Spleen (tissue), 11 donors: ENCODE results near the gene AFAP1L2. TPM values are rescaled to one million over a fixed set of nuclear protein-coding genes. Genes with fewer than 3 reads are reported as not detected.

Experiments
- DNase-seq: peaks from one replicate; pipeline ENCODE4 v3.0.0-alpha.2; 2020
- H3K27ac ChIP-seq, 8 donors: fragments of 200-600 bp; sonication (generic) in 7 of 8; 1 replicate in 4 of 8; 2 replicates in 4 of 8; pipeline versions ENCODE4 v1.5.0 to v1.8.0; 2016 to 2021; ENCODE audit warnings: inconsistent platforms in 4 of 8, mild to moderate bottlenecking in 4 of 8, moderate library complexity in 1 of 8
- H3K27me3 ChIP-seq, 7 donors: fragments of 200-600 bp; sonication (generic) in 6 of 7; replicated peaks in 1 of 7; 1 replicate in 4 of 7; 2 replicates in 3 of 7; pipeline versions ENCODE4 v1.5.0 to v1.8.0; 2016 to 2021; ENCODE audit warnings: inconsistent platforms in 3 of 7, mild to moderate bottlenecking in 1 of 7
- H3K36me3 ChIP-seq, 6 donors: fragments of 200-600 bp; sonication (generic) in 5 of 6; 1 replicate in 4 of 6; 2 replicates in 2 of 6; pipeline versions ENCODE4 v1.5.0 to v1.8.0; 2016 to 2021; ENCODE audit warnings: inconsistent platforms in 2 of 6
- H3K4me1 ChIP-seq, 6 donors: fragments of 200-600 bp; sonication (generic) in 5 of 6; 1 replicate in 3 of 6; 2 replicates in 3 of 6; pipeline versions ENCODE4 v1.5.0 to v1.8.0; 2016 to 2021; ENCODE audit warnings: inconsistent platforms in 3 of 6
- H3K4me3 ChIP-seq, 8 donors: fragments of 200-600 bp; sonication (generic) in 7 of 8; 1 replicate in 4 of 8; 2 replicates in 4 of 8; pipeline versions ENCODE4 v1.5.0 to v1.8.0; 2016 to 2021; ENCODE audit warnings: inconsistent platforms in 4 of 8, mild to moderate bottlenecking in 4 of 8, moderate library complexity in 2 of 8
- H3K9me3 ChIP-seq, 8 donors: fragments of 200-600 bp; sonication (generic) in 7 of 8; 1 replicate in 4 of 8; 2 replicates in 4 of 8; pipeline versions ENCODE4 v1.5.0 to v1.8.0; 2016 to 2021; ENCODE audit warnings: inconsistent platforms in 4 of 8
- CTCF ChIP-seq, 11 experiments: fragments of 200-600 bp in 7 of 11; fragments of 450-650 bp in 4 of 11; sonication (generic) in 4 of 11; IDR thresholded peaks in 8 of 11; conservative IDR thresholded peaks in 3 of 11; 1 replicate in 7 of 11; 2 replicates in 4 of 11; pipeline versions ENCODE4 v1.4.0 to v1.8.0; 2016 to 2021; ENCODE audit warnings: antibody characterized with exemption in 11 of 11, inconsistent platforms in 4 of 11, mild to moderate bottlenecking in 1 of 11
- POLR2A ChIP-seq, 3 donors: fragments of 450-650 bp; IDR thresholded peaks; one replicate each; pipeline ENCODE4 v1.5.1; 2017; ENCODE audit warnings: antibody characterized with exemption in 3 of 3, mild to moderate bottlenecking in 1 of 3
- POLR2AphosphoS5 ChIP-seq, 3 donors: sonication (generic); formaldehyde crosslinking; IDR thresholded peaks; one replicate each; pipeline ENCODE4 v1.5.1; 2017; ENCODE audit warnings: antibody characterized with exemption in 3 of 3
- WGBS, 5 donors: extraction: QIAGEN DNeasy Blood & Tissue Kit in 3 of 5; methylation state at CpG; one replicate each; pipeline versions ENCODE4 v1.1.5 to v1.1.7; 2013 to 2018; 5-methylcytosine and 5-hydroxymethylcytosine counted together
- intact Hi-C: fragments of 100-400 bp; cut with DNase I; formaldehyde crosslinking; loops from one replicate; pipeline ENCODE4 v1.15.0; 2023; ENCODE audit warnings: low total_unique reads
- polyA plus RNA-seq, 3 donors: library from polyadenylated mRNA; stranded (reverse); fragments of 200-250 nt; gene quantifications; one replicate each; pipeline ENCODE4 v1.2.1, GENCODE V29; 2013
- total RNA-seq, 7 donors: library from RNA; depleted of rRNA in 3 of 7; stranded (reverse); fragments of >200 nt in 3 of 7; fragmentation: NEBNext Ultra II Directional in 4 of 7; extraction: Animal tissue kit (Norgen Biotek cat#: 25700) in 4 of 7; gene quantifications; one replicate each; pipeline versions ENCODE4 v1.1.0 to v1.2.1, GENCODE V29; 2016 to 2021
- donor health status: healthy with polysubstance abuse.
- donor health status: DM: no; HTN: no; CAD: no; lungs with moderate emphysema.
- donor health status: DM: no; HTN: no; CAD: no.
- donor health status: Bipolar disorder and iron deficiency.
- donor health status: healthy.
- donor health status: DM: no; HTN: no; CAD: no.
- donor health status: DM: yes; HTN: yes; CAD: no.

Gene AFAP1L2
- total and polyA plus RNA-seq, 10 donors: 18.3 to 273 (median 180) TPM

- no peak for DNase-seq
- H3K27ac ChIP-seq: peak overlapping the region; percentile 72 to 91 (median 82)
- TF ChIP-seq POLR2AphosphoS5 (IDR thresholded peaks at IDR 0.05) (no peak), CTCF (IDR thresholded peaks at IDR 0.05 in 8 of 11, conservative IDR thresholded peaks at IDR 0.05 in 3 of 11) (no peak), POLR2A (IDR thresholded peaks at IDR 0.05) (no peak)
- H3K4me1 ChIP-seq: peaks cover 7 to 65% (median 53%) of the 10 kb centered on the region in 6 donors
- H3K36me3 ChIP-seq: peaks cover 0 to 24% (median 0%) of the 10 kb centered on the region in 6 donors
- WGBS, 5 donors: 72 to 88% (median 76%) methylated on average over 2 of the region's 2 CpGs
- H3K4me3 ChIP-seq: no peak overlapping the region
- intact Hi-C loops: no loop called here
- H3K9me3 ChIP-seq: no peaks in the 10 kb centered on the region
- H3K27me3 ChIP-seq: no peaks in the 10 kb centered on the region
Measured at GRCh38 chr10:114342976-114343375, 61.3 kb downstream of the AFAP1L2 start.

GRCh38 chr10:114340816-114341215 is 63.5 kb downstream of the AFAP1L2 start:
- Histone ChIP-seq H3K27me3 (no peaks in the 10 kb centered on the region), H3K4me3 (no peak overlapping the region), H3K27ac (peak overlapping the region in 6 of 8 donors; percentile 46 to 85 (median 68)), H3K9me3 (no peaks in the 10 kb centered on the region), H3K36me3 (peaks cover 0 to 24% (median 0%) of the 10 kb centered on the region in 6 donors), H3K4me1 (peaks cover 10 to 67% (median 53%) of the 10 kb centered on the region in 6 donors)
- DNase-seq: peak; percentile 47
- TF ChIP-seq POLR2AphosphoS5 (IDR thresholded peaks at IDR 0.05) (no peak), POLR2A (IDR thresholded peaks at IDR 0.05) (no peak), CTCF (IDR thresholded peaks at IDR 0.05 in 8 of 11, conservative IDR thresholded peaks at IDR 0.05 in 3 of 11) (no peak)
- intact Hi-C loops: no loop called here
- WGBS, 5 donors: 80 to 90% (median 85%) methylated on average over 8 of the region's 8 CpGs

GRCh38 chr10:114337510-114338462 is 66.5 kb downstream of the AFAP1L2 start:
- intact Hi-C loops: no loop called here
- Histone ChIP-seq H3K4me1 (peaks cover 5 to 68% (median 45%) of the 10 kb centered on the region in 6 donors), H3K36me3 (peaks cover 0 to 24% (median 0%) of the 10 kb centered on the region in 6 donors), H3K27me3 (no peaks in the 10 kb centered on the region), H3K4me3 (no peak overlapping the region), H3K27ac (peak overlapping the region in 7 of 8 donors; percentile 6 to 85 (median 72)), H3K9me3 (no peaks in the 10 kb centered on the region)
- DNase-seq: peak; percentile 69
- TF ChIP-seq CTCF (IDR thresholded peaks at IDR 0.05 in 8 of 11, conservative IDR thresholded peaks at IDR 0.05 in 3 of 11): no peak
- TF ChIP-seq POLR2A (IDR thresholded peaks at IDR 0.05): no peak
- peak in 2 of 3 donors; percentile 51 to 61 for TF ChIP-seq POLR2AphosphoS5 (IDR thresholded peaks at IDR 0.05)
- 59 to 80% (median 70%) methylated on average over 19 of the region's 19 CpGs for WGBS, 5 donors
